Mesothelial cell of epicardium (in vitro differentiated cells): ENCODE measurements around the gene PPP2R5E. TPM values are rescaled to one million over a fixed set of nuclear protein-coding genes. Genes with fewer than 3 reads are reported as not detected.

ENCODE experiments used
- DNase-seq, 2 experiments: peaks; one replicate each; pipeline ENCODE4 v3.0.0; 2021; ENCODE audit warnings: low spot score in 2 of 2; ENCODE audit not compliant: unreplicated experiment in 2 of 2
- H3K27ac Mint-ChIP-seq: 2 replicates; pipeline ENCODE4 v1.8.0; 2021; ENCODE audit warnings: mixed read lengths
- H3K27me3 Mint-ChIP-seq: 2 replicates; pipeline ENCODE4 v1.8.0; 2021; ENCODE audit warnings: low read depth, mixed read lengths
- H3K36me3 Mint-ChIP-seq: 2 replicates; pipeline ENCODE4 v1.8.0; 2021; ENCODE audit warnings: mixed read lengths
- H3K4me1 Mint-ChIP-seq: 2 replicates; pipeline ENCODE4 v1.8.0; 2021; ENCODE audit warnings: mixed read lengths
- H3K4me3 Mint-ChIP-seq: 2 replicates; pipeline ENCODE4 v1.8.0; 2021; ENCODE audit warnings: mild to moderate bottlenecking, moderate library complexity, mixed read lengths
- H3K9me3 Mint-ChIP-seq: 2 replicates; pipeline ENCODE4 v1.8.0; 2021; ENCODE audit warnings: mixed read lengths
- total RNA-seq: library from RNA; stranded (reverse); gene quantifications from 3 replicates; pipeline ENCODE4 v1.2.1, GENCODE V29; 2021
- TF ChIP-seq, protein P1 (sequence below): fragments of 200-600 bp; sonication (generic); IDR thresholded peaks from one replicate; pipeline ENCODE4 v1.5.0; 2021; ENCODE audit warnings: antibody characterized with exemption; ENCODE audit not compliant: unreplicated experiment

The PPP2R5E gene
- total RNA-seq, 1 donor from 2014 or later: 58.2 TPM

DNA sequence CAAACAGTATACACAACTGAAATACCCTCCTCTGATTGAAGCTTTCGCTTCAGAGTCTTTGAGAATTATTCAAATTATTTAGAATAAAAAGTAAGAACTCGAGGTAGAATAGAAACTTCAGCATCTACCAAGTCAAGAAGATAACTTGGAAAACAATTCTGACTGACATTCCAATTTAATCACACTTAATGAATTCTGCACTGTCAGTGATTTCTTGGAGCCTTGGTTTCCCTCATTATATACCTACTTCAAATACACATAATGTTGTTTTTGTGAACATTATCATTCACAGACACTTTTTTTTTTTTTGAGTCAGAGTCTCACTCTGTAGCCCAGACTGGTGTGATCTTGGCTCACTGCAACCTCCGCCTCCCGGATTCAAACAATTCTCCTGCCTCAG, 27.9 kb downstream of the PPP2R5E start:
- no peak overlapping the region for H3K27ac Mint-ChIP-seq
- H3K9me3 Mint-ChIP-seq: peaks cover 2% of the 10 kb centered on the region
- DNase-seq: no peak
- H3K27me3 Mint-ChIP-seq: no peaks in the 10 kb centered on the region
- TF ChIP-seq, protein P1, sequence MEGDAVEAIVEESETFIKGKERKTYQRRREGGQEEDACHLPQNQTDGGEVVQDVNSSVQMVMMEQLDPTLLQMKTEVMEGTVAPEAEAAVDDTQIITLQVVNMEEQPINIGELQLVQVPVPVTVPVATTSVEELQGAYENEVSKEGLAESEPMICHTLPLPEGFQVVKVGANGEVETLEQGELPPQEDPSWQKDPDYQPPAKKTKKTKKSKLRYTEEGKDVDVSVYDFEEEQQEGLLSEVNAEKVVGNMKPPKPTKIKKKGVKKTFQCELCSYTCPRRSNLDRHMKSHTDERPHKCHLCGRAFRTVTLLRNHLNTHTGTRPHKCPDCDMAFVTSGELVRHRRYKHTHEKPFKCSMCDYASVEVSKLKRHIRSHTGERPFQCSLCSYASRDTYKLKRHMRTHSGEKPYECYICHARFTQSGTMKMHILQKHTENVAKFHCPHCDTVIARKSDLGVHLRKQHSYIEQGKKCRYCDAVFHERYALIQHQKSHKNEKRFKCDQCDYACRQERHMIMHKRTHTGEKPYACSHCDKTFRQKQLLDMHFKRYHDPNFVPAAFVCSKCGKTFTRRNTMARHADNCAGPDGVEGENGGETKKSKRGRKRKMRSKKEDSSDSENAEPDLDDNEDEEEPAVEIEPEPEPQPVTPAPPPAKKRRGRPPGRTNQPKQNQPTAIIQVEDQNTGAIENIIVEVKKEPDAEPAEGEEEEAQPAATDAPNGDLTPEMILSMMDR: no peak
- H3K36me3 Mint-ChIP-seq: peaks cover 10% of the 10 kb centered on the region
- H3K4me3 Mint-ChIP-seq: no peak overlapping the region
- H3K4me1 Mint-ChIP-seq: peaks cover 35% of the 10 kb centered on the region

DNA sequence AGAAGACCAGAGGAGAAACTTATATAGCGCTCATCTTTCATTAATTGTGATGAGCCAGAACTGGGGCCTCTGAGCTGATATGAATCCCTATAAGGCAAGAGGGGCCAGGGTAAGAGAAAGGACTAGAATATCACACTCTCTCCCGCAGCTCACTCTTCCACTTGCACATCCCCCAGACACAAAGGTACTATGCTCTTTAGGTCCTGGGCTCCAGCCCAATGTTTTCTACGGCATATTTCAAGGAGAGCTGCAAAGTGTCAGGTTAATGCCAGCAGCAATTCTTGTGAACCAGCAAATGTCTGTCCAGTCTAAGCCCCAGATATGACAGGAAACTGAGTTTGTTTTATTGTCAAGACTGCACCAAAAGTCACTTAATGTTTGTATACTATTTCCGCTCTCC, 29.4 kb downstream of the PPP2R5E start:
- Mint-ChIP-seq H3K9me3 (no peaks in the 10 kb centered on the region), H3K4me1 (peaks cover 35% of the 10 kb centered on the region), H3K27me3 (no peaks in the 10 kb centered on the region), H3K36me3 (peaks cover 12% of the 10 kb centered on the region), H3K4me3 (no peak overlapping the region), H3K27ac (peak overlapping the region; percentile 81)
- no peak for DNase-seq
- TF ChIP-seq, protein P1: no peak

DNA sequence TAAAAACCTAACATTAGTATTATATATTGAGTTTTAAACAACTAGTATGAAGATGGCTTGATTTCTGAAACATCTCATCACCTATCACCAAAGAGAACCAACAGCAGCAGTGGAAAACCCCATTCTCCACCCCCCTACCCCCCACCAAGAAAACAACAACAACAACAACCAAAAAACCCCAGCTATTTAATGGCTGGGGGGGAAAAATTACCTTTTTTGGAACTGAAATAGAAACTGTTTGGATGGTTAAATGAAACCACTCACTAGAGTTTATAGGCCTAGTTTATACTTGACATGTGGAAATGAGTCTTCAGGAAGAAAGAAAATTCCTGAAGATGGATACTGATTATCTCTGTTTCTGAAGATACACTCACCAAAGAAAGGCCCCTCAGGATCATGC, 30.3 kb downstream of the PPP2R5E start:
- peaks cover 12% of the 10 kb centered on the region for H3K36me3 Mint-ChIP-seq
- H3K4me1 Mint-ChIP-seq: peaks cover 35% of the 10 kb centered on the region
- peak overlapping the region; percentile 81 for H3K27ac Mint-ChIP-seq
- no peaks in the 10 kb centered on the region for H3K27me3 Mint-ChIP-seq
- no peak for DNase-seq
- TF ChIP-seq, protein P1: no peak
- no peaks in the 10 kb centered on the region for H3K9me3 Mint-ChIP-seq
- no peak overlapping the region for H3K4me3 Mint-ChIP-seq

DNA sequence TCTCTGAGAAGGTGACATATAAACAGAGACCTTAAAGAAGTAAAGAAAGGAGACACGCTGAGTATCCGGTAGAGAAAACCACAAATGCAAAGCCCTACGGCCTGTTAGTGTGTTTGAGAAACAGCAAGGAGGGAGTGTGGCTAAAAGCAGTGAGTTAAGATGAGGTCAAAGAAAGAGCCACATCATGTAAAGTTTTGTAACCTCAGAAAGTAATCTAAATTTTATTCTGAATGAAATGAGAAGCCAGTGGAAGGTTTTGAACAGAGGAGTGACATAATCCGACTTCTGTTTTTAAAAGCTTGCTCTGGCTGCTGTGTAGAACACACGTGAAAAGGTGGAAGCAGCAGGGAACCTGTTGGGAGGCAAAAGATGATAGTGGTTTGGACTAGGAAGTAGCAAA, 32.6 kb downstream of the PPP2R5E start:
- H3K27me3 Mint-ChIP-seq: no peaks in the 10 kb centered on the region
- no peak overlapping the region for H3K27ac Mint-ChIP-seq
- H3K36me3 Mint-ChIP-seq: peaks cover 13% of the 10 kb centered on the region
- DNase-seq: no peak
- peaks cover 28% of the 10 kb centered on the region for H3K4me1 Mint-ChIP-seq
- TF ChIP-seq, protein P1: no peak
- H3K4me3 Mint-ChIP-seq: no peak overlapping the region
- H3K9me3 Mint-ChIP-seq: no peaks in the 10 kb centered on the region

DNA sequence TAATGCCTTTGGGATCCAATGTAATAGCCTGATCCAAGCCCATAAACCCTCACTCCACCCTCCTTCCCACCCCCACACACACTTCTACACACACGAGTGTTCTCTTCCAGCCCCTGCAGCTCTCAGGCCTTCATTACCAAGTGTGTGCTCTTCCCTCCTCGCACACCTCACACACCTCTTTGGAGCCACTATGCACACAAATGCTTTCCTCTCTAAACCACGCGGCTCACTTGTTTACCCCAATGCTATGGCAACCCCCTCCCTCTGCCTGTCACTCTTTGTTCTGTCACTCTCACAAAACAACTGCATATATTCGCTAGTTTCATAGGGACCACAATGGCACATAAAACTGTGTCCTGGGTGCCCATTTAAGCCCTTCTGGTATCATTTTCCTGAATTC, 35.1 kb downstream of the PPP2R5E start:
- Mint-ChIP-seq H3K36me3 (peaks cover 13% of the 10 kb centered on the region), H3K9me3 (no peaks in the 10 kb centered on the region), H3K27ac (no peak overlapping the region), H3K4me3 (no peak overlapping the region), H3K4me1 (peaks cover 8% of the 10 kb centered on the region), H3K27me3 (no peaks in the 10 kb centered on the region)
- no peak for DNase-seq
- TF ChIP-seq, protein P1: no peak

DNA sequence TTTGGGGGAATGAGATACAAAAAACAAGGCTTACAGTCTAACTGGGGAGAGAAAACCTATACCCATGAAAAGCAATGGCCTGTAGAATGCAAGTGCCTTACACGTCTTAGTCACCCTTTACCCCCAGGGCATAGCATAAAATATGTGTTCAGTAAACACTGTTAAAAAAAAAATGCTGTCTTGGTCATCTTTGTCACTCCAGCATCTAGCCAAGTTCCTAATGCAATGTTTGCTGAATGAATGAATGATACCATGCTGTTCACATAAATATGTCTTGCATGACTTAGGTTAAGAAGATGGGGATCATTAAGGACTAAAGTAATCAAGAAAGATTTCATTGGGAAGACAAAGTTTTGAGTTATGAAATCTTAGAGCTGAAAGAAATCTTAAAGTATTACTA, 38.5 kb downstream of the PPP2R5E start:
- no peak for DNase-seq
- Mint-ChIP-seq H3K4me1 (no peaks in the 10 kb centered on the region), H3K27me3 (no peaks in the 10 kb centered on the region), H3K9me3 (no peaks in the 10 kb centered on the region), H3K4me3 (no peak overlapping the region), H3K27ac (no peak overlapping the region), H3K36me3 (peaks cover 6% of the 10 kb centered on the region)
- TF ChIP-seq, protein P1: no peak
